Hepatocyte (in vitro differentiated cells): Measurements from ENCODE around the gene CORT. TPM values are rescaled to one million over a fixed set of nuclear protein-coding genes. Genes with fewer than 3 reads are reported as not detected.
"Not testable (repeated sequence)": the region's sequence is repeated elsewhere in the genome, so short reads cannot be mapped to it uniquely, and the experiment has no call there.

Experiments used
- DNase-seq: peaks from one replicate; pipeline ENCODE4 v3.0.0-alpha.2; 2016; ENCODE audit warnings: low spot score
- H2AFZ ChIP-seq: fragments of 200-600 bp; sonication (generic); 2 replicates; pipeline ENCODE4 v1.6.0; 2016; ENCODE audit warnings: antibody characterized with exemption, mild to moderate bottlenecking
- H3K27ac ChIP-seq: fragments of 200-600 bp; sonication (generic); 2 replicates; pipeline ENCODE4 v1.5.1; 2016; ENCODE audit warnings: mild to moderate bottlenecking
- H3K27me3 ChIP-seq: fragments of 200-600 bp; sonication (generic); 2 replicates; pipeline ENCODE4 v1.6.1; 2016
- H3K36me3 ChIP-seq: fragments of 200-600 bp; sonication (generic); replicated peaks from 2 replicates; pipeline ENCODE4 v1.5.1; 2016; ENCODE audit warnings: low read depth; ENCODE audit not compliant: insufficient read depth
- H3K4me1 ChIP-seq: fragments of 200-600 bp; sonication (generic); 2 replicates; pipeline ENCODE4 v1.5.1; 2016; ENCODE audit warnings: mild to moderate bottlenecking, moderate library complexity; ENCODE audit not compliant: insufficient read depth
- H3K4me2 ChIP-seq: fragments of 200-600 bp; sonication (generic); 2 replicates; pipeline ENCODE4 v1.6.0; 2016
- H3K4me3 ChIP-seq: fragments of 200-600 bp; sonication (generic); 2 replicates; pipeline ENCODE4 v1.5.1; 2016; ENCODE audit warnings: mild to moderate bottlenecking
- H3K79me2 ChIP-seq: fragments of 200-600 bp; sonication (generic); 2 replicates; pipeline ENCODE4 v1.6.0; 2017; ENCODE audit warnings: mild to moderate bottlenecking
- H3K9me2 ChIP-seq: fragments of 200-600 bp; sonication (generic); replicated peaks from 2 replicates; pipeline ENCODE4 v1.6.0; 2017; ENCODE audit warnings: mild to moderate bottlenecking; ENCODE audit not compliant: insufficient read depth
- H3K9me3 ChIP-seq: fragments of 200-600 bp; sonication (generic); 2 replicates; pipeline ENCODE4 v1.5.1; 2016; ENCODE audit warnings: low read depth, mild to moderate bottlenecking
- H4K20me1 ChIP-seq: fragments of 200-600 bp; sonication (generic); 2 replicates; pipeline ENCODE4 v1.6.0; 2016; ENCODE audit warnings: mild to moderate bottlenecking; ENCODE audit not compliant: insufficient read depth, poor library complexity, severe bottlenecking
- CTCF ChIP-seq: fragments of 200-600 bp; sonication (generic); IDR thresholded peaks from 2 replicates; pipeline ENCODE4 v1.5.1; 2016; ENCODE audit warnings: antibody characterized with exemption, mild to moderate bottlenecking; ENCODE audit not compliant: poor library complexity
- EZH2 ChIP-seq: fragments of 200-600 bp; sonication (generic); IDR thresholded peaks from 2 replicates; pipeline ENCODE4 v1.6.1; 2016; ENCODE audit warnings: antibody characterized with exemption, mild to moderate bottlenecking, borderline replicate concordance
- EZH2phosphoT487 ChIP-seq: fragments of 200-600 bp; sonication (generic); IDR thresholded peaks from one replicate; pipeline ENCODE4 v1.6.1; 2018; ENCODE audit warnings: antibody characterized with exemption, mild to moderate bottlenecking, low read depth, moderate library complexity; ENCODE audit not compliant: unreplicated experiment, severe bottlenecking
- WGBS: methylation state at CpG from one replicate; pipeline ENCODE4 v1.1.6; 2016; ENCODE audit warnings: low lambda C conversion rate; ENCODE audit errors: missing lambda C conversion rate; 5-methylcytosine and 5-hydroxymethylcytosine counted together
- polyA plus RNA-seq: library from polyadenylated mRNA; unstranded; fragments of >200 nt; fragmentation: Nextera tagmentation; extraction: Ambion mirVana; gene quantifications from 2 replicates; pipeline ENCODE4 v1.2.1, GENCODE V29; 2016
- total RNA-seq: library from RNA; depleted of rRNA; stranded (reverse); fragments of >200 nt; gene quantifications from 2 replicates; pipeline ENCODE4 v1.2.3, GENCODE V29; 2014

CORT gene
- total and polyA plus RNA-seq, 2 experiments from 2014 or later = 0.13 to 0.27 TPM

GRCh38 chr1:10419351-10419750 lies 30.5 kb upstream of the CORT start:
- H3K4me3 ChIP-seq = no peak overlapping the region
- no peak for TF ChIP-seq CTCF
- no peaks in the 10 kb centered on the region for H4K20me1 ChIP-seq
- no peaks in the 10 kb centered on the region for H3K4me1 ChIP-seq
- no peak overlapping the region for H3K27ac ChIP-seq
- no peaks in the 10 kb centered on the region for H3K9me2 ChIP-seq
- H3K9me3 ChIP-seq = no peaks in the 10 kb centered on the region
- 92% methylated on average over 15 of the region's 15 CpGs for WGBS
- H3K79me2 ChIP-seq = no peaks in the 10 kb centered on the region
- no peaks in the 10 kb centered on the region for H3K27me3 ChIP-seq
- no peak overlapping the region for H3K4me2 ChIP-seq
- H2AFZ ChIP-seq = no peak overlapping the region
- no peaks in the 10 kb centered on the region for H3K36me3 ChIP-seq
- no peak for DNase-seq

GRCh38 chr1:10421637-10422036 lies 28.2 kb upstream of the CORT start:
- no peak overlapping the region for H3K4me3 ChIP-seq
- no peak overlapping the region for H3K27ac ChIP-seq
- DNase-seq = no peak

GRCh38 chr1:10424034-10424433 lies 25.8 kb upstream of the CORT start:
- Histone ChIP-seq H3K4me1 (no peaks in the 10 kb centered on the region), H2AFZ (no peak overlapping the region), H3K4me2 (no peak overlapping the region), H3K9me3 (no peaks in the 10 kb centered on the region), H3K9me2 (no peaks in the 10 kb centered on the region), H3K27me3 (no peaks in the 10 kb centered on the region), H3K27ac (no peak overlapping the region), H4K20me1 (no peaks in the 10 kb centered on the region), H3K36me3 (no peaks in the 10 kb centered on the region), H3K79me2 (no peaks in the 10 kb centered on the region), H3K4me3 (no peak overlapping the region)
- TF ChIP-seq EZH2phosphoT487 = no peak
- peak; percentile 28 for DNase-seq
- WGBS = 82% methylated on average over 9 of the region's 9 CpGs

More at GRCh38 chr1:10421637-10422036, 28.2 kb upstream of the CORT start:
- no peaks in the 10 kb centered on the region for H3K27me3 ChIP-seq
- no peaks in the 10 kb centered on the region for H3K79me2 ChIP-seq
- H3K36me3 ChIP-seq = no peaks in the 10 kb centered on the region
- no peak overlapping the region for H3K4me2 ChIP-seq
- no peaks in the 10 kb centered on the region for H4K20me1 ChIP-seq
- no peak overlapping the region for H2AFZ ChIP-seq
- H3K4me1 ChIP-seq = no peaks in the 10 kb centered on the region
- no peaks in the 10 kb centered on the region for H3K9me3 ChIP-seq
- H3K9me2 ChIP-seq = no peaks in the 10 kb centered on the region
- TF ChIP-seq CTCF (no peak), EZH2phosphoT487 (no peak), EZH2 (no peak)
- 99% methylated on average over 5 of the region's 5 CpGs for WGBS

GRCh38 chr1:10424651-10425050 lies 25.2 kb upstream of the CORT start:
- Histone ChIP-seq H4K20me1 (no peaks in the 10 kb centered on the region), H3K4me1 (no peaks in the 10 kb centered on the region), H3K9me3 (no peaks in the 10 kb centered on the region), H3K9me2 (no peaks in the 10 kb centered on the region), H3K27ac (no peak overlapping the region), H3K27me3 (no peaks in the 10 kb centered on the region), H2AFZ (no peak overlapping the region), H3K4me3 (no peak overlapping the region), H3K4me2 (no peak overlapping the region), H3K36me3 (no peaks in the 10 kb centered on the region), H3K79me2 (no peaks in the 10 kb centered on the region)
- WGBS = 90% methylated on average over 8 of the region's 8 CpGs
- no peak for DNase-seq
- TF ChIP-seq CTCF (no peak), EZH2 (no peak), EZH2phosphoT487 (no peak)

- not testable (repeated sequence) for H3K4me2 ChIP-seq, H3K9me2 ChIP-seq, H3K9me3 ChIP-seq, H2AFZ ChIP-seq, H3K79me2 ChIP-seq, H3K27me3 ChIP-seq, H3K4me3 ChIP-seq, DNase-seq, H3K36me3 ChIP-seq, H3K4me1 ChIP-seq, H4K20me1 ChIP-seq
- peak overlapping the region; percentile 9 for H3K27ac ChIP-seq
- whole genome bisulfite sequencing = 83% methylated on average over 20 of the region's 21 CpGs
These were observed 23.9 kb upstream of the CORT start for GRCh38 chr1:10425826-10426534.

- not testable (repeated sequence) for H3K27me3 ChIP-seq, H3K4me3 ChIP-seq, H2AFZ ChIP-seq, H4K20me1 ChIP-seq, H3K36me3 ChIP-seq, H3K9me3 ChIP-seq, H3K79me2 ChIP-seq, DNase-seq, H3K4me1 ChIP-seq, H3K9me2 ChIP-seq, H3K27ac ChIP-seq, H3K4me2 ChIP-seq
- 91% methylated on average over 15 of the region's 21 CpGs for WGBS
These were observed 23.3 kb upstream of the CORT start for GRCh38 chr1:10426535-10426848.
